Mesenteric fat pad (tissue), 1 donor: ENCODE results near the gene KCTD3. TPM values are rescaled to one million over a fixed set of nuclear protein-coding genes. Genes with fewer than 3 reads are reported as not detected.

Experiments
- DNase-seq: peaks from one replicate; pipeline ENCODE4 v3.0.0-alpha.2; 2020; ENCODE audit warnings: low spot score
- long read RNA-seq: library from polyadenylated mRNA; unstranded; transcript quantifications from one replicate; pipeline ENCODE4 v2.0.0, GENCODE V29; 2020
- total RNA-seq: library from RNA; stranded (reverse); fragmentation: NEBNext Ultra II Directional; extraction: Animal tissue kit (Norgen Biotek cat#: 25700); gene quantifications from one replicate; pipeline ENCODE4 v1.2.1, GENCODE V29; 2021
- donor health status: DM: yes; HTN: yes; CAD: no.

The KCTD3 gene
- 40.3 TPM for total RNA-seq
- long read RNA-seq, partial matches to known transcripts, result 0 of 7 reads
- long read RNA-seq, other reads (novel, unspliced or antisense), result 4 of 7 reads

DNA sequence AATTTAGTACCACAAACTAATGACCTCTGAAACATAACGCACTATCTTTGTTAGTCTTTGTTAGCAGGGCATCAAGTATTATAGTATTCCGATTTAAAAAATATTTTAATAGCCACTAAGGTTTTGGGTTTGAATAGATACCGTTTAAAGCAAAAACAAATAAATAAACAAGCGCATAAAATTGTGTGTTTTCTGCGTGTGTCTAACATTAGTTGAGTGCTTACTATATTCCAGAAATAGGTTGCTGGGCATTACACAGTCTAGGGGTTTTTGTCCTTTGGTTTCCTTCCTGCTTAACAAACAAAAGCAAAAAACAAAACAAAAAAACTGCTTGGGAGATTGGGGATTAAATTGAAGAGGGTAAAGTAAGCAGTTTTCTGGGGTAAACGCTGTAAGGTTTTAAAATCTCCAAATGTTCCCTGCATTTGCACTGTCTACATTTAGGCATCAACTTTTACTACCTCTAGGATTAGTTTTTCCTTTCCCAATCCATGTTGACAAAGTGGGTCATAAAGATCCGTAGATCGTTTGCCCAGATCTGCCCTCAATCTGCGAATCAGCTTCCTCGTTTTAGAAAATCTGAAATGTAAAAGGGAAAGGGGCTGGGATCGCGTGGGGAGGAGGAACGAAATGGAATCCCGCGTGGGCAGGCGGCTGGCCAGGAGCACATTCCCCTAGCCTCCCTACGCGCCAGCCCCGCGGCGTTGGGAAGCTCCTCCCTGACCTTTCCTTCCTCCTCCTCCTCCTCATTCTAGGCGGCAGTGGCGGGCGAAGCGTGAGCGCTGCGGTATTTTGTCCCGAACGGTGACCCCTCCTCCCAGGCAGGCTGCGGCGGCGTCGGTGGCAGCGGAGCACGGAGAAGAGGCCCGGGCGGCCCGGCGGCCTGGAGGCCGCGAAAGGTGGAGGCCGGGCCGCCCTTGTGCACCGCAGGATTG, at the start of gene KCTD3:
TSS of gene KCTD3 (plus strand) at position 749 of the 935 bp plus-strand sequence. CDS start 382 bp downstream, outside the sequence.
- DNase-seq, result peak; percentile 91

DNA sequence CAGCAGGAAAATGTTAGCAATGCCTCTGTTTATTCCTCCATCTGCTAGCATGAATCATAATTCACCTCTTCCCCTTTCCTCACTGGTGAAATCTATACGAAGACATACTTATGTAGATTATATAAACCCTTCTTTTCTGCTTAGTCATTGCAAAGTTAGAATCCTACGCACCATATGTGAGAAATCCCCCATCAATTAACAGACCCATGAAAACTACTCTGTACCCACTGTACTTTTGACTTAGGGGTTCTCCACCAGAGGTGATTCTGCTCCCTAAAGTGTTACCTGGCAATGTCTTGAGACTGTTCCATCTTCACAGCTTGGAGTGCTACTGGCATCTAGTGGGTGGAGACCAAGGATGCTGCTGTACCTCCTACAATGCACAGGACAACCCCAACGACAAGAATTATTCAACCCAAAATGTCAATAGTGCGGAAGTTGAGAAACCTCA, 49.6 kb upstream of the KCTD3 start:
- no peak for DNase-seq

DNA sequence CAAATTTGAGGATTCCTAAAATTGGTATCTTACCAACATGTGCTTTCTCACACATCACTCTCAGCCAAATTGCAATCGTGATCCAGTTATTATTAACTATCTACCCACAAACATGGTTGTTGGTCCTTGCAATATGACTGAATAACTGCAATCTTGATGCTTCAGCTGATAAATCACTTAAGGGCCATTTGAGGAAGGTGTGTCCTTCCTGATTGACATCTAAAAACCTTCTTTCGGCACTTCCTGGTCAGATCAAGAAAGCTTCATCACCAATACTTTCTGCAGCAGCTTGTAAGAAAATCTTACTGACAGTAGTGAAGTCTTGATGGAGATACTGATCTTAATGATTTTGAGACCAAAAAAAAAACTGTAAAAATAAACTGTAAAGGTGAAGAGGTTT, 48.5 kb upstream of the KCTD3 start:
- DNase-seq, result no peak

DNA sequence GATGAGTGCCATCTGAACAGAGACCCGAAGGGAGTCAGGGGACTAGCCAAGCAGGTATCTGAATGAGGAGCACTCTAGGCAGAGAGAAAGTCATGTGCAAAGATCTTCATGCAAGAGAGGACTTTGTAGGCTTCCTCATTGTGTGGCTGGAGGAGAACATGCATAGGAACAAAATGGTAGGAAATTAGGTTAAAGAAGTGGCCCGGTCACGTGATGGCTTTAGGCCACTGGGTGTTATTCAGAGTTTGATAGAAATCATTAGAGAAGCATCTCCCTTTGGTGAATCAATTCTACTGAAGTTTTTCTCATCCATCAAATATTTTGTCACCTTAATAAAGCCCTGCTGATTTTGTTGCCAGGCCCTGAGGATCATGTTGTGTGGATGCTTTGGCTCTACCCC, 45.8 kb upstream of the KCTD3 start:
- DNase-seq, result no peak

DNA sequence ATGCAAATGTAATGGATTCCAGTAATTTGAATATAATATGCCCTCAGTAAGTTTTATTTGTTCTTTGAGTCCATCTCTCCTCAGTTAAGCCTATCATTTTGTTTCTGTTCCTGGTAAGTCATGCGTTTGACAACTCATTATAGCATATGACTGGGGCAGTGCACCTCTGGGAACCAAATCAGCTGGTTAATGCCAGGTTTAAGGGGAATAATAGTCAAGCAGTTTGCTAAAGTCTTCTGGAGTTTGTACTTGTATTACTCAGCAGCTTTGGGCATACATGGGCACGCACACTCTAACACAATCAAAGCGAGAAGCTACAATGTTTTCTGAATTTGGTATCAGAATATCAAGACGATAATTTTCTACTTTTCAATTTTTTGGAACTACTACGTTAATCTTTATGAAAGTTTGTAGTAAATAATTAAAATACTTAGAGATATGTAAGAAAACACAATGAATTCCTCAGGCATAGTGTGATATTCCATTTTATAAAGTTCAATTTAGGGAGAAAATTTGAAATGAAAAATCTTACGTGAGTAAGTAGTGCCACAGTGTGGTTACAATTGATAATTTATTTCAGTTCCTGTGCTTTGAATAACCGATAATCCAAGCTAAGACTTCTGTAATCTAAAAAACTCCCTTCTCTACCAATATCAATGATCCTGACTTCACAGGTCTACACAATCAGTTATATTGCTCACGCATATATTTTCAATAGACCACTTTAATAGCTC, 43.8 kb upstream of the KCTD3 start:
- no peak for DNase-seq

DNA sequence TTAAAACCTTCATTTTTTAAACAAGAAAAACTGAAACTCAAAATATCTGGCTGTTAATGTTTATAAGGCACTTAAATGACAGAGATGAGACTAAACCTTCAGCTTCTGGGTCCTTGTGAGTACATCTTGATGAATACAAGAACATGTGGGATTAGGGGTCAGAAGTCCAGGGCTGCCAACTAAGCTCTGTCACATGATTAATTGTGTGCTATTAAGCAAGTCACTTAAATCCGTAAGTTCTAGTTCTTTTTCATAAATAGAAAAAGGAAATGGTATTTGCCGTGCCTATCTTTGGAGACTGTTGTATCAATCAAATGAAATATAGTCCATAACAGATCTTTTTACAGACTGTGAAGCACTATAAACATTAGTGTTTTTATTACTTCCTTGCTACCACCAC, 43.2 kb upstream of the KCTD3 start:
- DNase-seq, result no peak

DNA sequence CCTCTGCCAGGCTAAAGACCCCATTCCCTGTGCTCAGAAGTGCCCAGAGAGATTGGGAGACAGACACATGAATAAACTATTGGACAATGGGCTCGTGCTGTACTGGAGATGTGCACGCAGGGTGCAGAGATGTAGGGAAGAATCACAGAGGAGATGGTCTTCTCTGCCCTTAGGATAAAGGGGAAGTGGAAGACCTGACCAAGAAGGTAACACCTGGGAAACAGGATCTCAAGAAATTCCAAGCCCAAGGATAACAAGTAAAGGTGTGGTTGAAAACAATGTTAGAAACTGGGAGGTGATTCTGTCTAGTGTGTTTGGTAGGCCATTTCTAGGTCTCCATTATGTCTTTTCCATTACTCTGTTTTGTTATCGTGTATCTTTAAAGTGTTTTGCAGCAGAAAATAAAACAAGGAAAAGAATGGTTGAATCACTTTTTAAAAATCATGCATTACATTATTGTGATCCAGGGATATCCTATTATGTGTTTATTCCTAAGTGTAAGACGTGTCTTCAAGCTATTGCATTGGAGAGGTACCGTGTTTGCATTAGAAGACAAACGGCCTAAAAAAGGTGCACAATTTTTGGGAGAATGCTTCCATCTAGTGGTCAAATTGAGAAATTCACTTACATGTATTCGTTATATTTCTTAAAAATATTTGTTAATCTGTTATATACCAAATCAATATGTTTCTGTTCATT, 40.8 kb upstream of the KCTD3 start:
- no peak for DNase-seq

DNA sequence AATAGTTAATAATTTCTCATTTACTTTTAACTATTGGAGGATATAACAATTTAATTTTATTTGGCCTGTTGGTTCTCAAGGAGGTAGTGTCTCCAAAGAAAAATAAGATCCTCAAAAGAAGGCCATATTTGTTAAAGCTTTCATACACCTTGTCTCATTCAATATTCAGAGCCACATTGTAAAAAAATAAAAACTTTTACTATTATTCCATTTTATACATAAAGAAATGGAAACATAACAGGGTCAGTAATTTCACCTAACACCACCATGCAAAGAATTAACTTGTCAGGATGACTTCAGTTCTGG, 40.3 kb upstream of the KCTD3 start:
- no peak for DNase-seq

DNA sequence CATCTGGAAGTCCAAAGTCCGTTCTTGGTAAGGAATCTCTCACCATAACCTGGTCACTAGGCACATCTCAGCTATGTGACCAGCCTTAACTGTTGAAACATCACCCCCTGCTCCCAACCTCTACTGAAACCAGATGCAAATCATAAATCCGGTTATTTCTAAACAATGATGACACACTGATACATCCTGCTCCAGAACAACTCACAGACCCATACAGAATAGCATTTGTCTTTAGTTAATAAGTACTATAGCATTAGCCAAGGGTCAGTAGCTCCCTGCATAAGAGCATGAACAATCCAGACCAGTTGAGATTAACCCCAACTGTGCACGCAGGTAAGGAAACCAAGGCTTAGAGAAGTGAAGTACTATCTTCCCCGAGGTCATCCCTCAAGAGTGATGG, 38.0 kb upstream of the KCTD3 start:
- no peak for DNase-seq

DNA sequence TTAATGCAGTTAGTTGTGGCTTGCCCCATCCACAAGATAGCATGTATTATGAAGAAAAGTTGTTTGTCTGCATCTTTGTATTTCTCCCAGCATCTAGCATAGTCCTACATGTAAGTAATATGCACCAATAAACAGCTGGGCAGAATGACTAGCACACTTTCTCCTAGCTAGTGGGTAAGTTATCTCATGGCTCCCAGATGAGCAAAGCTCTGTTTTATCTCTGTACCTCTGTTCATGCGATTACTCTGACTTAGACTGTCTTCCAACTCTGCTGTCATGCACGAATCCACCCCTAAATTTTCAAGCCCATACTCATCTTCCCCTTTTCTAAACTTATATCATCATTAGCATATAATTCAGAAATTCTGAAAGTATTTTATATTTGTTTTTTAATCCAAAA, 37.5 kb upstream of the KCTD3 start:
- DNase-seq, result no peak

DNA sequence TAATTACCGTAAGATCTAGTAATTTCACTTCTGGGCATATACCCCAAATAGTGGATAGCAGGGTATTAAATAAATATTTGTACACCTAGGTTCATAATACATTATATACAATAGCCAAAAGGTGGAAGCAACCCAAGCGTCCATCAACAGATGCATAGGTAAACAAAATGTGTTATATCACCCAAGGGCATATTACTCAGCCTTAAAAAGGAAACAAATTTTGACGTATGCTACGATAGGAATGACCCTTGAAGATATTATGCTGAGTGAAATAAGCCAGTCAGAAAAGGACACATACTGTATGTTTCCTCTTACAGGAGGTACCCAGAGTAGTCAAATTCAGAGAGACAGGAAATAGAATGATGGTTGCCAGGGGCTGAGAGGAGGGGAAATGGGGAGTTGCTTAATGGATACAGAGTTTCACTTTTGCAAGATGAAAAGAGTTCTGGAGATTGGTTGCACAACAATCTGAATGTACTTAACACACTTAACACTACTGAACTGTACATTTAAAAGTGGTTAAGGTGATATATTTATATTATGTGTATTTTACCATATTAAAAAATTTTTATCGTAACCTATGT, 36.6 kb upstream of the KCTD3 start:
- DNase-seq, result no peak

DNA sequence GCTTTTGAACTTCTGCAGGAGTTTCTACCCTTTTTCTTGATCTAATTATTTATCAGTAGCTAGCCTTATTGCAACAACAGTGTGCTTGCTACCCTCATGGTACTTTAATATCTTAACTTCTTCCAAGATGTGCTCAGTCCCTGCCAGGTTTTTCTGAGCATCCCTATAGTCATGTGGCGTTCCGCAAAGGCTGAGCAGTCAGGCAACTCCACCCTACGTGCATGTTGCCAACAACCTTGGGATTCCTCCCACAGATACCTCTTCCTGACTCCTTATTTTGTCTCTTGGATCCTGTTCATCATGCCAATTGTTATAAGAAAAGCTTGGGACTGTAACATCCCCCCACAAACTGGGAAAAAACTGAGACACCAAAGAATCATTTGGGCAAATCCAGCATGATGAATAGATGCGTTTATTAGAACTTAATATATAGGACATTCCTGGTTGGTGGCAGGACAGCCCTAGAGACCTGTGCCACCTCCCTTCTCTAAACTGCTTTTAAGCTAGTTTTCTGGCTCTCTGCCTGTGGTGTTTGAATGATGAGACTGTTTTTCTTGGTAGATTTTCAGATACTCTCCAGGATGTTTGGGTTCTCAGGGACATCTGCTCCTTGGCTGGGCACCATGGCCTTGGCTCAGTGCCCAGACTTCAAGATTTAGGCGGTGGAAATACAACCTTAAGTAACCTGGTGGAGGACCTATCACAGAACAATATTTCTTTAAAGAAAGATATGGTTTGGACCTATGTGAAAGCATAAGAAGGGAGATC, 27.1 kb upstream of the KCTD3 start:
- DNase-seq, result no peak

DNA sequence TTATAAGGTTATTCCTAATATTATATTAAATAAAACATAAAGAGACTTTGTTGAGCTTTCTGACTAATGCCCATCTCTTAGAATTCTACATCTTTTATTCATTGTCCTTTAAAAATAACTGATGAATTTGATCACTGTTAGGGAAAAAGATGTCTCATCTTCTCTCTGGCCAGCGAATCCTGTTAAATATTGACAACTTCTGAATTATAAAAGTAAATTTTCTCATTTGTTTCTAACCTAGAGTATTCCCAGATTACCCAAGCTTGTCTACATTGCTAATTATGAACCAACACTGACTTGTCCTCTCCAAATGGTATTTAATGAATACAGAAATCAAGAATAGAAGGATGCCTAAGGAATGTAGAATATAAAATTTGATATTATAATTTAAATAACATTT, 24.8 kb upstream of the KCTD3 start:
- DNase-seq, result no peak

DNA sequence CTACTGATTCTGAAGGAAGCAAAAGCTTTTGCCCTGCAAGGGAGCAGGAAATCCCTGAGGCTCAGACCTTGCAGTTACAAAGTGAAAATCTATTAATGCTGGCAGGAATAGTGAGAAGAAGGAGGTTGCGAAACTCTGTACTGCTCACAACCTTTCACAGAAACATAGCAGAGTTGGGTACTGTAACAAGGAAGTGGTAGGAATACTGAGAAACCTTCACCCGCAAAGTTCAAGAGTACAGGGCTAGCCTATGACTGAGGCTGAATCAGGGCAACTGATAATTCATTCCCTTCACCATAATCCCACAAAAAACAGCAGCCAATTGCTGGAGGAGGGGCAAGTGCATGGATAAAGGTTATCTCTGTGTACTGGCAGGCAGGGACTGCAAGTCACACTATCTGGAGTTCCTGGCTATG, 23.9 kb upstream of the KCTD3 start:
- no peak for DNase-seq

DNA sequence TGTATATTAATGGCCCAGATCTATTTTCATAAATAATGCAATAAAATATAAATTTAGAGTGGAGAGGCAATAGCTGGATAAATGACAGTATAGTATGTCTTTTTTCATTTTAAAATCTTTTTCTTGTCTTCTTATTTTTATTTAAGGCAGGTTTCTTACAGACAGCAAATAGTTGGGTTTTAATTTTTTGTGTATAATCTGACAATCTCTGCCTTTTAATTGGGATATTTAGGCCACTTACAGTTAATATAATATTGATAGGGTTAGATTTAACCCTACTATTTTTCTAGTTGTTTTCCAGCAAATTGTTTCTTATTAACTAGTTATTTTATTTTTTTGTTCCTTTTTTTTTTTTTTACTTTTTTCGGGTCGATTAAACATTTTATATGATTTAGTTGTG, 23.3 kb upstream of the KCTD3 start:
- DNase-seq, result no peak

DNA sequence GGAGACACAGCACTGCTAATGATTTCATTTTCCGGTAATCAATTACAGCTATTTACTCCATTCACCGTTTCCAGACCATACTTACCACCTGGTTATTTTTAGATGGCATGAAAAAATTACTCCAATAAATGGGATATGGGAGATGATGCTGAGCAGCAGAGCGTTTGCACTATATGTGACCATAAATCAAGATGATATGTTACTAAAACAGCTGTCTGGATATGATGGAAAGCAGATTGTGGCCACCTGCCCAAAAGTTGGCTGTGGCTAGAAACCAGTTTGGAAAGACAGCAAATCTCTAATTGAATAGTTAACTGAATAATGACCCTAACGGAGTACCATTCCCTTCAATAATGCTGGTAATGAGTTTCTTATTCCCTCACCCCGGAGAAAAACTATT, 22.5 kb upstream of the KCTD3 start:
- no peak for DNase-seq

DNA sequence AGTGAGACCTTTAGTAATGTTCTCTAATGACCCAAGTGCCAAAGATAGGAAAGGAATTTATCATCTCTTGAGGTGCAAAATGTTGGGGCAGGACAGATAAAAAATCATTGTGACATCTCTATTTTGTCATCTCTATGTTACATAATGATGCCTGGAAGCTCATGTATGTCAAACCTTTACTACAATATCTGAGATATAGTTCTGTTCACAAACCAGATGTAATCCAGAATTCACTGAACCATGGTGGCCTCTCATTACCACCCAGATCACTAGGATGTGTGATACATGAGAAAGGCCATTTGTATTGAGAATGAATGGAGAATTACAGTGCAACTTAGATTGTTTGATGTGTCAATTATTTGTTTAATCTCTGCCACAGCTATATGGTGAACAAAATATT, 22.0 kb upstream of the KCTD3 start:
- DNase-seq, result no peak

DNA sequence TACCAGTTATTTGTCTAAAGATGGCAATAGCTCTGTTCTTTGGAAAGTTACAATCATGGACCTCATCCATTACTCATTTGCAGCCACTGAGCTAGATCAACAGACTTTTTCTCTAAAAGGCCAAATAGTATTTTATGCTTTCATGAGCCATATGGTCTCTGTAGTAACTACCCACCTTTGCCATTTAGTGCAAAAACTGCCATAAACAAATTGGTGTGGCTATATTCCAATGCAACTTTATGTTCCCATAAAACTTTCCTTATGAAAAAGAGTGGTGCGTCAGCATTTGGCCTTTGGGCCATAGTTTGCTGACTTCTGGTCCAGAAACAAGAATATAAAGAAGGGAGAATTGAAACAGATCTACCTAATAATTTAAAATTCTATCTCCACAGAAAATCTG, 20.1 kb upstream of the KCTD3 start:
- DNase-seq, result no peak

DNA sequence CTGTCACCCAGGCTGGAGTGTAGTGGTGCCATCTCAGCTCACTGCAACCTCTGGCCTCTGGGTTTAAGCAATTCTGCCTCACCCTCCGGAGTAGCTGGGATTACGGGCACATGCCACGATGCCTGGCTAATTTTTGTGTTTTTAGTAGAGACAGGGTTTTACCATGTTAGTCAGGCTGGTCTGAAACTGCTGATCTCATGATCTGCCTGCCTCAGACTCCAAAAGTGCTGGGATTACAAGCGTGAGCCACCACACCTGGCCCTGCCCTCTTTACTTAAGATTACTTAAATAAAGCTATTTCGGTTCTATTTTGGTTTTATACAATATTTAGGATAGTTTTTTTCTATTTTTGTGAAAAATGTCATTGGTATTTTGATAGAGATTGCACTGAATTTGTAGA, 15.3 kb upstream of the KCTD3 start:
- DNase-seq, result no peak

DNA sequence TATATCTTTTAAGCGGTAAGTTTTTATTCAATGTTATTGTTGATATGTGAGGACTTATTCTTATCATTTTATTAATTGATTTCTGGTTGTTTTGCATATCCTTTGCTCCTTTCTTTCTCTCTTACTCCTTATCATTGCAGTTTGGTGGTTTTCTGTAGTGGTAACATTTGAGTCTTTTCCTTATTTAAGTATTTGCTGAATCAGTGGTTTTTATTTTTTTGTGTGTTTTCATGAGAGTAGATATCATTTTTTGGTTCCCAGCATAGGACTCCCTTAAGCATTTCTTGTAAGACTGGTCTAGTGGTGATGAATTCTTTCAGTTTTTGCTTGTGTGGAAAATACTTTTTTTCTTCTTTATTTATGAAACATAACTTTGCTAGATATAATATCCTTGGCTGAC, 12.2 kb upstream of the KCTD3 start:
- DNase-seq, result no peak

DNA sequence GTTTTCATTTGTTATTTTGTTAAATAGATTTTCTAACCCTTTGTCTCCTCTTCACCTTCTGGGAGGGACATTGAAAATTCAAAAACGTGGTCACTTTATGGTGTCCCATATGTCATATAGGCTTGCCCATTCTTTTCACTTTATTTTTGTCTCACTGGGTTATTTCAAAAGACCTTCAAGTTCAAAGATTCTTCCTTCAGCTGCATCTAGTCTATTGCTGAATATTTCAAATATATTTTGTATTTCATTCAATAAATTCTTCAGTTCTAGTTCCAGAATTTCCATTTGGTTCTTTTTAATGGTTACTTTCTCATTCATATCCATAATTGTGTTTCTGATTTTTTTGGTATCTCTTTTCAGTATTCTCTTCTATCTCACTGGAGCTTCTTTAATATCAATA, 11.6 kb upstream of the KCTD3 start:
- no peak for DNase-seq
